Measurements from ENCODE around the gene PLAC1.

The PLAC1 gene

GRCh38 chrX:134568285-134569016 is 89.8 kb downstream of the PLAC1 start:
- DNase-seq: no peak
- no peak for TF ChIP-seq CTCF (IDR thresholded peaks at IDR 0.05; ENCODE audit: low read depth, low read length)
- Histone ChIP-seq H3K36me3 (no peaks in the 10 kb centered on the region), H3K4me3 (ENCODE audit: low read depth, low read length) (no peak overlapping the region), H3K27me3 (no peaks in the 10 kb centered on the region), H3K4me1 (peaks cover 4% of the 10 kb centered on the region; the same call in 1 of the 2 replicates), H3K9me3 (no peaks in the 10 kb centered on the region)

DNA sequence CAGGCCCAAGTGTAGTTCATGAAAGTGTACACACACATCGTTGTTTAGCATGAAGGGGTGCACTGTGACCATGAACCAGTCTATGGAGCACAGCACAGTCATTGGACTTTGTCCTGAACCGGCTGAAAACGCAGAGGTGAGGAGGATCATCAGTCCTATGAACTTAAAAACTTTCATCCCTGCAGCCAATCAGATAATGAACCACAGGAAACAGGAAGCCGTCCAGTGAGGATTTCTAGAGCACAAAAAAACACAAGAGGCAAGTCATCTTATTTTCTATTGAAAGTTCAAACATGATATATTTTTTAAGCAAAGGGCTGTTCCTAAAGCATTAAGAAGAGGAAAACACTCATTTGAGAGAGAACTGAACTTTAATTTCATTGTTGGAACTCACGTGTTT is 91.8 kb downstream of the PLAC1 start:
- H3K36me3 ChIP-seq: no peaks in the 10 kb centered on the region
- H3K9me3 ChIP-seq: no peaks in the 10 kb centered on the region
- no peak for DNase-seq
- no peaks in the 10 kb centered on the region for H3K27me3 ChIP-seq
- H3K4me1 ChIP-seq: peaks cover 4% of the 10 kb centered on the region; the same call in 1 of the 2 replicates
- H3K4me3 ChIP-seq (ENCODE audit: low read depth, low read length): no peak overlapping the region
- TF ChIP-seq CTCF (IDR thresholded peaks at IDR 0.05; ENCODE audit: low read depth, low read length): no peak

- Histone ChIP-seq H3K4me1 (no peaks in the 10 kb centered on the region), H3K9me3 (no peaks in the 10 kb centered on the region), H3K27me3 (no peaks in the 10 kb centered on the region), H3K36me3 (no peaks in the 10 kb centered on the region), H3K4me3 (ENCODE audit: low read depth, low read length) (no peak overlapping the region)
- TF ChIP-seq CTCF (IDR thresholded peaks at IDR 0.05; ENCODE audit: low read depth, low read length): no peak
- DNase-seq: no peak
Measured at GRCh38 chrX:134562002-134562401, 96.3 kb downstream of the PLAC1 start.

GRCh38 chrX:134558133-134558532 is 100.1 kb downstream of the PLAC1 start:
- TF ChIP-seq CTCF (IDR thresholded peaks at IDR 0.05; ENCODE audit: low read depth, low read length): no peak
- H3K4me1 ChIP-seq: no peaks in the 10 kb centered on the region
- H3K27me3 ChIP-seq: no peaks in the 10 kb centered on the region
- H3K4me3 ChIP-seq (ENCODE audit: low read depth, low read length): no peak overlapping the region
- H3K36me3 ChIP-seq: no peaks in the 10 kb centered on the region
- H3K9me3 ChIP-seq: no peaks in the 10 kb centered on the region
- no peak for DNase-seq

GRCh38 chrX:134554291-134554690 is 104.0 kb downstream of the PLAC1 start:
- no peak for TF ChIP-seq CTCF (IDR thresholded peaks at IDR 0.05; ENCODE audit: low read depth, low read length)
- DNase-seq: no peak
- Histone ChIP-seq H3K9me3 (no peaks in the 10 kb centered on the region), H3K36me3 (no peaks in the 10 kb centered on the region), H3K4me1 (no peaks in the 10 kb centered on the region), H3K27me3 (no peaks in the 10 kb centered on the region), H3K4me3 (ENCODE audit: low read depth, low read length) (no peak overlapping the region)

DNA sequence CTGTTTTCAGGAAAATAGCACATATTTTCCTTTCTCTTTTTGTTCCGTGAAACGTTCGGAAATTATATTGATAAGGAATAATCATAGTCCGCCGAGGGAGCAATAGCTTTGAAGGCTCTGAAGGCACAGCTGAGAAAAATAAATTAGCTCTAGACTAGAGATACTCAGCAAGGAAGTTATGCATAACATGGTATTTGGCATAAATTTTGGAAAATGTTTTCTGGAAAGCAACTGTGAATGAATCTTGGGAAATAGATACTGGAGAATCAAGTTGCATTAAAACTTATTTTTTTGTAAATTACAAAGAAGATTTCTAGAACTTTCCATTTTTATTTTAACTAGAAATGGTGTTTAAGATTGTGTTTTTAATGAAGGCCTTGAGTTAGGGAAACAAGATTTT is 105.9 kb downstream of the PLAC1 start:
- Histone ChIP-seq H3K4me3 (ENCODE audit: low read depth, low read length) (no peak overlapping the region), H3K4me1 (no peaks in the 10 kb centered on the region), H3K36me3 (no peaks in the 10 kb centered on the region), H3K27me3 (no peaks in the 10 kb centered on the region), H3K9me3 (no peaks in the 10 kb centered on the region)
- TF ChIP-seq CTCF (IDR thresholded peaks at IDR 0.05; ENCODE audit: low read depth, low read length): no peak
- DNase-seq: no peak
